Gastrocnemius medialis (tissue), 4 donors: ENCODE results near the gene CLSTN1. TPM values are rescaled to one million over a fixed set of nuclear protein-coding genes. Genes with fewer than 3 reads are reported as not detected.

Experiments
- ATAC-seq, 2 donors: fragments of 150-250 bp; one replicate each; pipeline ENCODE4 v1.9.1; 2016
- DNase-seq, 2 donors: peaks; one replicate each; pipeline ENCODE4 v3.0.0-alpha.2; 2019
- H3K27ac ChIP-seq, 4 donors: fragments of 200-600 bp; sonication (generic); 1 replicate in 1 of 4; 2 replicates in 3 of 4; pipeline ENCODE4 v1.5.1; 2016 to 2018; ENCODE audit warnings: mild to moderate bottlenecking in 2 of 4, moderate library complexity in 1 of 4
- H3K27me3 ChIP-seq, 3 donors: fragments of 200-600 bp; sonication (generic) in 2 of 3; 1 replicate in 1 of 3; 2 replicates in 2 of 3; pipeline versions ENCODE4 v1.5.1 to v1.6.0; 2016 to 2019; ENCODE audit warnings: mild to moderate bottlenecking in 1 of 3, moderate library complexity in 1 of 3
- H3K36me3 ChIP-seq, 2 donors: fragments of 200-600 bp; sonication (generic) in 1 of 2; one replicate each; pipeline ENCODE4 v1.5.1; 2017 to 2018
- H3K4me1 ChIP-seq, 2 donors: fragments of 200-600 bp; sonication (generic) in 1 of 2; one replicate each; pipeline ENCODE4 v1.5.1; 2016 to 2017; ENCODE audit warnings: mild to moderate bottlenecking in 2 of 2
- H3K4me3 ChIP-seq, 4 donors: fragments of 200-600 bp; sonication (generic) in 3 of 4; 1 replicate in 1 of 4; 2 replicates in 3 of 4; pipeline ENCODE4 v1.5.1; 2016 to 2019; ENCODE audit warnings: mild to moderate bottlenecking in 2 of 4
- H3K9me3 ChIP-seq, 3 donors: fragments of 200-600 bp; sonication (generic) in 2 of 3; 1 replicate in 1 of 3; 2 replicates in 2 of 3; pipeline ENCODE4 v1.5.1; 2016 to 2019
- POLR2A ChIP-seq, 2 donors: fragments of 450-650 bp; IDR thresholded peaks; one replicate each; pipeline ENCODE4 v1.6.1; 2017; ENCODE audit warnings: antibody characterized with exemption in 2 of 2, mild to moderate bottlenecking in 2 of 2, moderate library complexity in 2 of 2
- in situ Hi-C, 4 donors: fragments of 200-750 bp; cut with MboI; loops; one replicate each; pipeline versions ENCODE4 v1.15.0 to v1.8.0; 2017; ENCODE audit warnings: low sequenced_read_pairs in 4 of 4
- intact Hi-C: fragments of 100-400 bp; cut with DNase I; formaldehyde crosslinking; loops from one replicate; pipeline ENCODE4 v1.15.1; 2023; ENCODE audit warnings: low total_unique reads
- total RNA-seq, 4 donors: library from RNA; depleted of rRNA; stranded (reverse); fragments of >200 nt; gene quantifications; one replicate each; pipeline versions ENCODE4 v1.1.0 to v1.2.3, GENCODE V29; 2016
- TF ChIP-seq, protein P1 (sequence below), 5 experiments: fragments of 450-650 bp in 3 of 5; fragments of 200-600 bp in 2 of 5; sonication (generic) in 2 of 5; IDR thresholded peaks in 4 of 5; conservative IDR thresholded peaks in 1 of 5; 1 replicate in 4 of 5; 2 replicates in 1 of 5; pipeline ENCODE4 v1.5.1; 2016 to 2019; ENCODE audit warnings: antibody characterized with exemption in 5 of 5, mild to moderate bottlenecking in 3 of 5, moderate library complexity in 3 of 5

Gene CLSTN1
- total RNA-seq, 4 donors from 2014 or later, result 8.5 to 25.7 (median 22.0) TPM

DNA sequence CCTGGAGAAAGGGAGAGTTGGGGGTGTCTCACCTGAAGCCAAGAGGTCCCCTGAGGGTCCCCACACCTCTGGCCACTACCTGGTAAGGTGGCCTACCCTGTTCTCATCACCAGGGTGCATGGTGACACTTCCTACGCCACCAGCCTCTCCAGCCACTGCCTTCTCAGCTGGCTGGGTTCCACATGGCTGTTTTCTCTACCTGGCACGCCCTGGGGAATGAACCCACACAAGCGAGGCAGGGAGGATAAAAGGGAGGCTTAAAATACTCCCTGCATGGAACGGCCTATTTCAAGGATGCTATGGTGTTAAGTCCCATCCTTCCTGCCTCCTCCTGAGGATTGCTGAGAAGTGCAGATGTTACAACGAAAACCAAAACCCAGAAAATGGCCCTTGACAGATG, 87.5 kb downstream of the CLSTN1 start:
- DNase-seq (no peak), ATAC-seq (no peak)
- no peak overlapping the region for H3K4me3 ChIP-seq
- in situ Hi-C loops, result no loop called here
- TF ChIP-seq, protein P1, sequence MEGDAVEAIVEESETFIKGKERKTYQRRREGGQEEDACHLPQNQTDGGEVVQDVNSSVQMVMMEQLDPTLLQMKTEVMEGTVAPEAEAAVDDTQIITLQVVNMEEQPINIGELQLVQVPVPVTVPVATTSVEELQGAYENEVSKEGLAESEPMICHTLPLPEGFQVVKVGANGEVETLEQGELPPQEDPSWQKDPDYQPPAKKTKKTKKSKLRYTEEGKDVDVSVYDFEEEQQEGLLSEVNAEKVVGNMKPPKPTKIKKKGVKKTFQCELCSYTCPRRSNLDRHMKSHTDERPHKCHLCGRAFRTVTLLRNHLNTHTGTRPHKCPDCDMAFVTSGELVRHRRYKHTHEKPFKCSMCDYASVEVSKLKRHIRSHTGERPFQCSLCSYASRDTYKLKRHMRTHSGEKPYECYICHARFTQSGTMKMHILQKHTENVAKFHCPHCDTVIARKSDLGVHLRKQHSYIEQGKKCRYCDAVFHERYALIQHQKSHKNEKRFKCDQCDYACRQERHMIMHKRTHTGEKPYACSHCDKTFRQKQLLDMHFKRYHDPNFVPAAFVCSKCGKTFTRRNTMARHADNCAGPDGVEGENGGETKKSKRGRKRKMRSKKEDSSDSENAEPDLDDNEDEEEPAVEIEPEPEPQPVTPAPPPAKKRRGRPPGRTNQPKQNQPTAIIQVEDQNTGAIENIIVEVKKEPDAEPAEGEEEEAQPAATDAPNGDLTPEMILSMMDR (IDR thresholded peaks at IDR 0.05 in 4 of 5, conservative IDR thresholded peaks at IDR 0.05 in 1 of 5), result no peak
- TF ChIP-seq POLR2A (IDR thresholded peaks at IDR 0.05), result no peak
- H3K27me3 ChIP-seq, result no peaks in the 10 kb centered on the region
- H3K4me1 ChIP-seq, result no peaks in the 10 kb centered on the region
- intact Hi-C loops, result no loop called here
- peaks cover 3 to 87% of the 10 kb centered on the region in 2 donors for H3K36me3 ChIP-seq
- H3K27ac ChIP-seq, result no peak overlapping the region
- no peaks in the 10 kb centered on the region for H3K9me3 ChIP-seq

- no peak overlapping the region for H3K27ac ChIP-seq
- H3K36me3 ChIP-seq, result peaks cover 3 to 87% of the 10 kb centered on the region in 2 donors
- DNase-seq, result no peak
These were observed 88.0 kb downstream of the CLSTN1 start for GRCh38 chr1:9735800-9736199.

GRCh38 chr1:9733160-9733789, 90.5 kb downstream of the CLSTN1 start:
- H3K9me3 ChIP-seq, result no peaks in the 10 kb centered on the region
- H3K4me1 ChIP-seq, result no peaks in the 10 kb centered on the region
- H3K36me3 ChIP-seq, result peaks cover 8 to 87% of the 10 kb centered on the region in 2 donors
- TF ChIP-seq, protein P1 (IDR thresholded peaks at IDR 0.05 in 4 of 5, conservative IDR thresholded peaks at IDR 0.05 in 1 of 5), result no peak
- no peak for TF ChIP-seq POLR2A (IDR thresholded peaks at IDR 0.05)
- DNase-seq (no peak), ATAC-seq (no peak)
- intact Hi-C loops (no loop called here), in situ Hi-C loops (no loop called here)
- H3K27ac ChIP-seq, result no peak overlapping the region
- H3K27me3 ChIP-seq, result no peaks in the 10 kb centered on the region
- H3K4me3 ChIP-seq, result no peak overlapping the region

More at GRCh38 chr1:9735800-9736199, 88.0 kb downstream of the CLSTN1 start:
- ATAC-seq, result no peak
- intact Hi-C loops (no loop called here), in situ Hi-C loops (no loop called here)
- TF ChIP-seq, protein P1 (IDR thresholded peaks at IDR 0.05 in 4 of 5, conservative IDR thresholded peaks at IDR 0.05 in 1 of 5), result no peak
- TF ChIP-seq POLR2A (IDR thresholded peaks at IDR 0.05), result no peak
- no peaks in the 10 kb centered on the region for H3K27me3 ChIP-seq
- H3K4me1 ChIP-seq, result no peaks in the 10 kb centered on the region
- H3K9me3 ChIP-seq, result no peaks in the 10 kb centered on the region
- no peak overlapping the region for H3K4me3 ChIP-seq

- ATAC-seq, result no peak
- intact Hi-C loops (no loop called here), in situ Hi-C loops (no loop called here)
- no peak for TF ChIP-seq POLR2A (IDR thresholded peaks at IDR 0.05)
- TF ChIP-seq, protein P1 (IDR thresholded peaks at IDR 0.05 in 4 of 5, conservative IDR thresholded peaks at IDR 0.05 in 1 of 5), result no peak
- H3K27me3 ChIP-seq, result no peaks in the 10 kb centered on the region
- H3K27ac ChIP-seq, result no peak overlapping the region
- H3K4me3 ChIP-seq, result no peak overlapping the region
- H3K4me1 ChIP-seq, result no peaks in the 10 kb centered on the region
- H3K9me3 ChIP-seq, result no peaks in the 10 kb centered on the region
- DNase-seq, result no peak
- peaks cover 8 to 88% of the 10 kb centered on the region in 2 donors for H3K36me3 ChIP-seq
These were observed 91.4 kb downstream of the CLSTN1 start for GRCh38 chr1:9732123-9732971.
